ENCODE measurements around the gene ADAM22. TPM values are rescaled to one million over a fixed set of nuclear protein-coding genes. Genes with fewer than 3 reads are reported as not detected.

Gene ADAM22
- total and polyA plus RNA-seq, 10 of the 15 experiments (the other 5 are each of a cell fraction or from before 2014, with no cell fraction given), result 1.4 to 24.5 (median 7.6) TPM

DNA sequence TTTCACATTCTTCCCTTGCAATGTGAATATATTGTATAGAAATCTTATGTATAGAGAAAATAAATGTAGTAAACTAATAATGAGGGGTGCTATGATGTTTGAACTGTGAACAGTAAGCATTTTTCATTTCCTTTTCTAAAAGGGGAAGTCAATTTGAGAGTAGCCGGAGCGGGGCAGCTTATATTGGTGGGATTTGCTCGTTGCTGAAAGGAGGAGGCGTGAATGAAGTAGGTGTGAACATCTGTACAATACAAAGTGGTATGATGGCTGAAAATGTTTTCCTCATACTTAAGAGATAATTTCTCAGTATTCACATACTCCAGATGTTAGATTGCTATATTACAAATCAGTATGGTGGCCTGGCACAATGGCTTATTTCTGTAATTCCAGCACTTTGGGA is 198.7 kb downstream of the ADAM22 start:
- ChIA-PET POLR2A (no interaction called here), RAD21 (ENCODE audit: unreplicated experiment) (interaction anchor here (1.0 to 1.4 kb wide), 2 partner anchors 205 to 628 kb away, joined by 3 read pairs; no protein-coding TSS in a partner anchor), SMC1A (ENCODE audit: uncharacterized antibody, unreplicated experiment) (interaction anchor here (0.6 to 1.6 kb wide), 3 partner anchors 21 to 206 kb away, joined by 3 to 5 read pairs (median 4); no protein-coding TSS in a partner anchor), CTCF (interaction anchor here (1.1 to 1.3 kb wide), 3 partner anchors 18 to 334 kb away, joined by 3 read pairs; no protein-coding TSS in a partner anchor)
- no peak overlapping the region for H3K27ac ChIP-seq (ENCODE audit: control insufficient read depth, insufficient read depth)
- H3K9me3 ChIP-seq (replicated peaks; ENCODE audit: control insufficient read depth, insufficient read depth, low read length), result no peaks in the 10 kb centered on the region
- H3K4me3 ChIP-seq, result no peak overlapping the region
- FAIRE-seq (no peak), DNase-seq (ENCODE audit: low read depth, low spot score) (peak; percentile 4), ATAC-seq (peak; percentile 86)
- H3K79me2 ChIP-seq (ENCODE audit: control insufficient read depth, insufficient read depth, low read length), result no peaks in the 10 kb centered on the region
- no peaks in the 10 kb centered on the region for H3K27me3 ChIP-seq (replicated peaks in 1 of 2; ENCODE audit: control insufficient read depth in 2 of 2, insufficient read depth in 2 of 2, low read length in 1 of 2)
- H4K20me1 ChIP-seq (ENCODE audit: control insufficient read depth, insufficient read depth), result no peaks in the 10 kb centered on the region
- H3K4me2 ChIP-seq (ENCODE audit: control insufficient read depth, insufficient read depth), result no peak overlapping the region
- BruUV-seq (replicated peaks), result no TSS peak
- H3K9ac ChIP-seq (ENCODE audit: control insufficient read depth, insufficient read depth, low read length), result no peak overlapping the region
- in situ Hi-C loops (cut with MboI) (no loop called here), intact Hi-C loops (cut with micrococcal nuclease; ENCODE audit: unreplicated experiment) (no loop called here)
- H3K36me3 ChIP-seq (ENCODE audit: control insufficient read depth in 2 of 2, insufficient read depth in 2 of 2, low read length in 1 of 2), result peaks cover 0 to 4% of the 10 kb centered on the region in 2 experiments; a peak in 1 of 4 replicates
- H3K4me1 ChIP-seq (ENCODE audit: control insufficient read depth, insufficient read depth, low read length), result peaks cover 6% of the 10 kb centered on the region
- H2AFZ ChIP-seq (ENCODE audit: control insufficient read depth, low read depth, low read length), result no peak overlapping the region
- WGBS (ENCODE audit: insufficient coverage, insufficient replicate concordance, low lambda C conversion rate, missing lambda C conversion rate), result 91% methylated on average over 4 of the region's 4 CpGs
- TF ChIP-seq, protein P1, sequence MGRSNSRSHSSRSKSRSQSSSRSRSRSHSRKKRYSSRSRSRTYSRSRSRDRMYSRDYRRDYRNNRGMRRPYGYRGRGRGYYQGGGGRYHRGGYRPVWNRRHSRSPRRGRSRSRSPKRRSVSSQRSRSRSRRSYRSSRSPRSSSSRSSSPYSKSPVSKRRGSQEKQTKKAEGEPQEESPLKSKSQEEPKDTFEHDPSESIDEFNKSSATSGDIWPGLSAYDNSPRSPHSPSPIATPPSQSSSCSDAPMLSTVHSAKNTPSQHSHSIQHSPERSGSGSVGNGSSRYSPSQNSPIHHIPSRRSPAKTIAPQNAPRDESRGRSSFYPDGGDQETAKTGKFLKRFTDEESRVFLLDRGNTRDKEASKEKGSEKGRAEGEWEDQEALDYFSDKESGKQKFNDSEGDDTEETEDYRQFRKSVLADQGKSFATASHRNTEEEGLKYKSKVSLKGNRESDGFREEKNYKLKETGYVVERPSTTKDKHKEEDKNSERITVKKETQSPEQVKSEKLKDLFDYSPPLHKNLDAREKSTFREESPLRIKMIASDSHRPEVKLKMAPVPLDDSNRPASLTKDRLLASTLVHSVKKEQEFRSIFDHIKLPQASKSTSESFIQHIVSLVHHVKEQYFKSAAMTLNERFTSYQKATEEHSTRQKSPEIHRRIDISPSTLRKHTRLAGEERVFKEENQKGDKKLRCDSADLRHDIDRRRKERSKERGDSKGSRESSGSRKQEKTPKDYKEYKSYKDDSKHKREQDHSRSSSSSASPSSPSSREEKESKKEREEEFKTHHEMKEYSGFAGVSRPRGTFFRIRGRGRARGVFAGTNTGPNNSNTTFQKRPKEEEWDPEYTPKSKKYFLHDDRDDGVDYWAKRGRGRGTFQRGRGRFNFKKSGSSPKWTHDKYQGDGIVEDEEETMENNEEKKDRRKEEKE (IDR thresholded peaks at IDR 0.05), result no peak
- TF ChIP-seq SMARCA5 (IDR thresholded peaks at IDR 0.05) (no peak), CBX3 (IDR thresholded peaks at IDR 0.05; ENCODE audit: borderline replicate concordance, low read depth) (no peak), ZNF384 (IDR thresholded peaks at IDR 0.05; ENCODE audit: borderline replicate concordance, low read depth, low read length) (no peak), DPF2 (IDR thresholded peaks at IDR 0.05) (peak; percentile 91), SMAD1 (IDR thresholded peaks at IDR 0.05; ENCODE audit: low read depth, partially characterized antibody) (no peak), MTA3 (IDR thresholded peaks at IDR 0.05; ENCODE audit: borderline replicate concordance, low read length) (no peak)
- TF ChIP-seq, protein P2, sequence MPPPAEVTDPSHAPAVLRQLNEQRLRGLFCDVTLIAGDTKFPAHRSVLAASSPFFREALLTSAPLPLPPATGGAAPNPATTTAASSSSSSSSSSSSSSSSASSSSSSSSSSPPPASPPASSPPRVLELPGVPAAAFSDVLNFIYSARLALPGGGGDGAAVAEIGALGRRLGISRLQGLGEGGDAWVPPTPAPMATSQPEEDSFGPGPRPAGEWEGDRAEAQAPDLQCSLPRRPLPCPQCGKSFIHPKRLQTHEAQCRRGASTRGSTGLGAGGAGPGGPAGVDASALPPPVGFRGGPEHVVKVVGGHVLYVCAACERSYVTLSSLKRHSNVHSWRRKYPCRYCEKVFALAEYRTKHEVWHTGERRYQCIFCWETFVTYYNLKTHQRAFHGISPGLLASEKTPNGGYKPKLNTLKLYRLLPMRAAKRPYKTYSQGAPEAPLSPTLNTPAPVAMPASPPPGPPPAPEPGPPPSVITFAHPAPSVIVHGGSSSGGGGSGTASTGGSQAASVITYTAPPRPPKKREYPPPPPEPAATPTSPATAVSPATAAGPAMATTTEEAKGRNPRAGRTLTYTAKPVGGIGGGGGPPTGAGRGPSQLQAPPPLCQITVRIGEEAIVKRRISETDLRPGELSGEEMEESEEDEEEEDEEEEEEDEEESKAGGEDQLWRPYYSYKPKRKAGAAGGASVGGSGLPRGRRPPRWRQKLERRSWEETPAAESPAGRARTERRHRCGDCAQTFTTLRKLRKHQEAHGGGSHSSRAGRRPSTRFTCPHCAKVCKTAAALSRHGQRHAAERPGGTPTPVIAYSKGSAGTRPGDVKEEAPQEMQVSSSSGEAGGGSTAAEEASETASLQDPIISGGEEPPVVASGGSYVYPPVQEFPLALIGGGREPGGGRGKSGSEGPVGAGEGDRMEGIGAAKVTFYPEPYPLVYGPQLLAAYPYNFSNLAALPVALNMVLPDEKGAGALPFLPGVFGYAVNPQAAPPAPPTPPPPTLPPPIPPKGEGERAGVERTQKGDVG (CRISPR knock-in tag; IDR thresholded peaks at IDR 0.05), result no peak
- TF ChIP-seq, protein P3, sequence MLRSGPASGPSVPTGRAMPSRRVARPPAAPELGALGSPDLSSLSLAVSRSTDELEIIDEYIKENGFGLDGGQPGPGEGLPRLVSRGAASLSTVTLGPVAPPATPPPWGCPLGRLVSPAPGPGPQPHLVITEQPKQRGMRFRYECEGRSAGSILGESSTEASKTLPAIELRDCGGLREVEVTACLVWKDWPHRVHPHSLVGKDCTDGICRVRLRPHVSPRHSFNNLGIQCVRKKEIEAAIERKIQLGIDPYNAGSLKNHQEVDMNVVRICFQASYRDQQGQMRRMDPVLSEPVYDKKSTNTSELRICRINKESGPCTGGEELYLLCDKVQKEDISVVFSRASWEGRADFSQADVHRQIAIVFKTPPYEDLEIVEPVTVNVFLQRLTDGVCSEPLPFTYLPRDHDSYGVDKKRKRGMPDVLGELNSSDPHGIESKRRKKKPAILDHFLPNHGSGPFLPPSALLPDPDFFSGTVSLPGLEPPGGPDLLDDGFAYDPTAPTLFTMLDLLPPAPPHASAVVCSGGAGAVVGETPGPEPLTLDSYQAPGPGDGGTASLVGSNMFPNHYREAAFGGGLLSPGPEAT (IDR thresholded peaks at IDR 0.05; ENCODE audit: low read depth), result peak; percentile 80
- TF ChIP-seq, protein P4, sequence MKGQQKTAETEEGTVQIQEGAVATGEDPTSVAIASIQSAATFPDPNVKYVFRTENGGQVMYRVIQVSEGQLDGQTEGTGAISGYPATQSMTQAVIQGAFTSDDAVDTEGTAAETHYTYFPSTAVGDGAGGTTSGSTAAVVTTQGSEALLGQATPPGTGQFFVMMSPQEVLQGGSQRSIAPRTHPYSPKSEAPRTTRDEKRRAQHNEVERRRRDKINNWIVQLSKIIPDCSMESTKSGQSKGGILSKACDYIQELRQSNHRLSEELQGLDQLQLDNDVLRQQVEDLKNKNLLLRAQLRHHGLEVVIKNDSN (IDR thresholded peaks at IDR 0.05; ENCODE audit: borderline replicate concordance, extremely low read length, insufficient read depth, low read depth, low read length), result no peak
- TF ChIP-seq, protein P5, sequence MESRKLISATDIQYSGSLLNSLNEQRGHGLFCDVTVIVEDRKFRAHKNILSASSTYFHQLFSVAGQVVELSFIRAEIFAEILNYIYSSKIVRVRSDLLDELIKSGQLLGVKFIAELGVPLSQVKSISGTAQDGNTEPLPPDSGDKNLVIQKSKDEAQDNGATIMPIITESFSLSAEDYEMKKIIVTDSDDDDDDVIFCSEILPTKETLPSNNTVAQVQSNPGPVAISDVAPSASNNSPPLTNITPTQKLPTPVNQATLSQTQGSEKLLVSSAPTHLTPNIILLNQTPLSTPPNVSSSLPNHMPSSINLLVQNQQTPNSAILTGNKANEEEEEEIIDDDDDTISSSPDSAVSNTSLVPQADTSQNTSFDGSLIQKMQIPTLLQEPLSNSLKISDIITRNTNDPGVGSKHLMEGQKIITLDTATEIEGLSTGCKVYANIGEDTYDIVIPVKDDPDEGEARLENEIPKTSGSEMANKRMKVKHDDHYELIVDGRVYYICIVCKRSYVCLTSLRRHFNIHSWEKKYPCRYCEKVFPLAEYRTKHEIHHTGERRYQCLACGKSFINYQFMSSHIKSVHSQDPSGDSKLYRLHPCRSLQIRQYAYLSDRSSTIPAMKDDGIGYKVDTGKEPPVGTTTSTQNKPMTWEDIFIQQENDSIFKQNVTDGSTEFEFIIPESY (IDR thresholded peaks at IDR 0.05), result no peak

Measured in GM12878 (cell line).